K562 (cell line): ENCODE results near the gene PEX5L.

Experiments used
- CTCF ChIP-seq, 3 experiments: IDR thresholded peaks in 2 of 3; conservative IDR thresholded peaks in 1 of 3; 2 replicates each; pipeline ENCODE4 v1.5.1; 2011 to 2012; ENCODE audit warnings: low read length in 3 of 3, mild to moderate bottlenecking in 3 of 3, control low read depth in 2 of 3, improper control_type of control experiment in 1 of 3, inconsistent platforms in 1 of 3, low read depth in 1 of 3, mixed read lengths in 1 of 3, moderate library complexity in 1 of 3; ENCODE audit not compliant: insufficient read depth in 2 of 3
- GTF2F1 ChIP-seq: IDR thresholded peaks from 2 replicates; pipeline ENCODE4 v1.6.1; 2011; ENCODE audit warnings: low read depth, low read length, improper control_type of control experiment
- SAFB2 ChIP-seq: fragments of 200-400 bp; formaldehyde crosslinking; IDR thresholded peaks from 2 replicates; pipeline ENCODE4 v1.6.1; 2018; ENCODE audit warnings: borderline replicate concordance, low read length, low read depth, moderate library complexity; ENCODE audit not compliant: severe bottlenecking

- TF ChIP-seq CTCF (IDR thresholded peaks at IDR 0.05 in 2 of 3, conservative IDR thresholded peaks at IDR 0.05 in 1 of 3; ENCODE audit: insufficient read depth in 2 of 3, low read depth in 1 of 3, low read length in 3 of 3): no peak
- no peak for TF ChIP-seq SAFB2
- TF ChIP-seq GTF2F1: no peak
Observed at GRCh38 chr3:180073561-180073960, 36.8 kb upstream of the PEX5L start.
